ENCODE data around the gene MRFAP1L1.

The MRFAP1L1 gene

DNA sequence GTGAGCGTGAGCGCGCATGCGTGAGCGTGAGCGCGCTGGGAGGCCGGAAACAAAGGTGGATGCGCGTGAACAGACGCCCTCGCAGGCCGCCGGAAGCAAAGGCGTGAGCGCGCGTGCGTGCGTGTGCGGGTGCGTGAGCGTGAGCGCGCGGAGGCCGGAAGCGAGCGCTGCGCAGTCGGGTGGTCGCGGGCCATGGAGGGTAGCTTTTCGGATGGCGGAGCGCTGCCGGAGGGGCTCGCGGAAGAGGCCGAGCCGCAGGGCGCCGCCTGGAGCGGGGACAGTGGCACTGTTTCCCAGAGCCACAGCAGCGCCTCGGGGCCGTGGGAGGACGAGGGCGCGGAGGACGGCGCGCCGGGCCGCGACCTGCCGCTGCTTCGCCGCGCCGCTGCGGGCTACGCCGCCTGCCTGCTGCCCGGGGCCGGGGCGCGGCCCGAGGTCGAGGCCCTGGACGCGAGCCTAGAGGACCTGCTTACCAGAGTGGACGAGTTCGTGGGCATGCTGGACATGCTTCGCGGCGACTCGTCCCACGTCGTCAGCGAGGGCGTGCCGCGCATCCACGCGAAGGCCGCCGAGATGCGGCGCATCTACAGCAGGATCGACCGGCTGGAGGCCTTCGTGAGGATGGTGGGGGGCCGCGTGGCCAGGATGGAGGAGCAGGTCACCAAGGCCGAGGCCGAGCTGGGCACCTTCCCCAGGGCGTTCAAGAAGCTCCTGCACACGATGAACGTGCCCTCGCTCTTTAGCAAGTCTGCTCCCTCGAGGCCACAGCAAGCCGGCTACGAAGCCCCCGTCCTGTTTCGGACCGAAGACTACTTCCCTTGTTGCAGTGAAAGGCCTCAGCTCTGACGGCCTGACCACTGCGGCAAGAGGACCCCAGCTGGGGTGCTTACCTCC, 6.6 kb upstream of the MRFAP1L1 start, which contains the start of gene BLOC1S4:
TSS of gene BLOC1S4 (plus strand) at position 157 of the 894 bp plus-strand sequence. CDS start at position 193, 36 bp downstream.
- DNase-seq (ENCODE audit: low read depth in 2 of 2): peak; percentile 80 to 84

- no peak for DNase-seq (ENCODE audit: low read depth in 2 of 2)
Observed at GRCh38 chr4:6715704-6716017, 6.0 kb upstream of the MRFAP1L1 start.

DNA sequence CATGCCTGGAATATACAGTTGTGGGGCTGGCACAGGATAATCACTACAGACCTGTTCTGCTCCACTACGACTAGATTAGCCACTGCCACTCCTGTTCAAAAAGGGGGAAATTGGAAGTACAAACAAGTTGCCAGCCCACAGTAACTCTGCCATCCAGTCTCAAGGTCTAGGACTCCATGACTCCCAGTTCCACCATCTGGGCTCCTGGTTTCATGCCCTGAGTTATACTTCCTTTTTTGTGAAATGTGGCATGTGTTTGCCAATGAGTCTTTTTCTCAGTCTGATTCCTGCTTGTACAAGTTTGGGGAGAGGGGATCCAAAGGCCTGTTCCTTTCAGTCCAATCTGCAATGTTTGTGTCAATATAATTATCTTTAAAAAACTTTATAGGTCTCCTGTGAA, 5.3 kb upstream of the MRFAP1L1 start:
- no peak for DNase-seq (ENCODE audit: low read depth in 2 of 2)

- DNase-seq (ENCODE audit: low read depth in 2 of 2): no peak
Observed at GRCh38 chr4:6710996-6711395, 1.3 kb upstream of the MRFAP1L1 start.

- DNase-seq (ENCODE audit: low read depth in 2 of 2): no peak
Observed at GRCh38 chr4:6710282-6710681, 617 bp upstream of the MRFAP1L1 start.

GRCh38 chr4:6706173-6706572, 3.5 kb downstream of the MRFAP1L1 start:
- DNase-seq (ENCODE audit: low read depth in 2 of 2): no peak

- no peak for DNase-seq (ENCODE audit: low read depth in 2 of 2)
Observed at GRCh38 chr4:6705646-6706045, 4.0 kb downstream of the MRFAP1L1 start.

DNA sequence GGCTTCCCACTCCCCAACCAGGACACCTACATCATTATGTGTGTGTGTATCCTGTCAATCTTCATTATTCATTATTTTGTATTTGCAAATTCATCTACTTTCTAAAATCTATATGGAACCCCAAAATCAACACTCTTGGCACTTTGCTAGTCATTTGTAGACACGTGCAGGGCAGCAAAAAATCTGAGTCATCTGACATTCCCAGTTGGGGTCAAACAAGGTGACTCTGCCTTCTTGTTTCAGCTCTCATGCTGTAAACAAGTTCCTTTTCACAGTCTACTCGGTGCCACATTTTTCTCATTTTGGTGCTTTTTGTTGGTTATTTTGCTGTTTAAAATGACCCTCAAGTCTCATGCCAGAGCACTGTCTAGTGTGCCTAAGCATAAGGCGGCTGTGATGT, 5.9 kb downstream of the MRFAP1L1 start:
- no peak for DNase-seq (ENCODE audit: low read depth in 2 of 2)

DNA sequence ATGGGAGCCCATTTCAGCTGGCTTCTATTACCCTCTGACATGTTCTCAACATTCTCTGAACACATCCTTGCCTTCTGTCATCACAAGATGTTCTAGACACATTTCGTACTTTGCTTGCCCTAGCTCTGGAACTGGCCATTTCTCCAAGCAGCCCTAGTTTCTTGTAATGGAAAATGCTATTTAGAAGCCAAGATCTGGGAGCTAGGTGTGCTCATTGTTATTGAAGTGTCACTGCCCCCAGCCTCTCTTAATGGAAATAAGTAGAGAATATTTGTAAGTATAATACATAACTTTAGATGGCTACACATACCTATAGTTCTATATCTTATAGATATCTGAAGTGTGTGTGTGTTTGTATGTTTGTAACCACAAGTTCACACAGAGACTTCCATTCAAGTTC, 6.9 kb downstream of the MRFAP1L1 start:
- DNase-seq (ENCODE audit: low read depth in 2 of 2): no peak

DNA sequence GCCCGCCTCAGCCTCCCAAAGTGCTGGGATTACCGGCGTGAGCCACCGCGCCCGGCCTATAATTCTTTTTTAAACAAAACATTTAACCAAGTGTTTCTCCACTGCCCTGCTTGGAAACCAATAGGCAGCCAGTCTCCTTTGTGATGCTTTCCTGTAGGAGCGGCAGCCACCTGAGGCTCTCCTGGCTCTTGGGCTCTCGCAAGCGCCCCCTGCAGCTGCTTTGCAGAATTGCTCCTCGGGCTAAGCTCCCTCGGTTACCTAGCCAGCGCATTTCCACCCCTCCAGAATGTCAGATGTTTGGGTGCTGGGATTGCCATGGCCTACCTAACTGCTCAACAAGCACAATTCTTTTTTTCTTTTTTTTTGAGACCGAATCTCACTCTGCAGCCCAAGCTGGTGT, 8.3 kb downstream of the MRFAP1L1 start:
- peak in 1 of 2 donors; percentile 47 for DNase-seq (ENCODE audit: low read depth in 2 of 2)

DNA sequence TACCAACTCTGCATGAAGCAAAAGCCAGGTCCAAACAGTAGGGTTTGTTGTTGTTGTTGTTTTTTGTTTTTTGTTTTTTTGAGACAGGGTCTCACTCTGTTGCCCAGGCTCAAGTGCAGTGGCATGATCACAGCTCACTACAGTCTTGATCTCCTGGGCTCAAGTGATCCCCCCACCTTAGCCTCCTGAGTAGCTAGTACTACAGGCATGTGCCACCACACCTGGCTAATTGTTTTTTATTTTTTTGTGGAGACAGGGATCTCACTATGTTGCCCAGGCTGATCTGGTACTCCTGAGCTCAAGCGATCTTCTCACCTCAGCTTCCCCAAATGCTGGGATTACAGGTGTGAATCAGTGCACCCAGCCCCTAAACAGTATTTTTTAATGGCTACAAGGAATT, 9.8 kb downstream of the MRFAP1L1 start:
- DNase-seq (ENCODE audit: low read depth in 2 of 2): no peak

GRCh38 chr4:6699388-6699787, 10.3 kb downstream of the MRFAP1L1 start:
- no peak for DNase-seq (ENCODE audit: low read depth in 2 of 2)

GRCh38 chr4:6697131-6697530, 12.5 kb downstream of the MRFAP1L1 start:
- no peak for DNase-seq (ENCODE audit: low read depth in 2 of 2)

DNA sequence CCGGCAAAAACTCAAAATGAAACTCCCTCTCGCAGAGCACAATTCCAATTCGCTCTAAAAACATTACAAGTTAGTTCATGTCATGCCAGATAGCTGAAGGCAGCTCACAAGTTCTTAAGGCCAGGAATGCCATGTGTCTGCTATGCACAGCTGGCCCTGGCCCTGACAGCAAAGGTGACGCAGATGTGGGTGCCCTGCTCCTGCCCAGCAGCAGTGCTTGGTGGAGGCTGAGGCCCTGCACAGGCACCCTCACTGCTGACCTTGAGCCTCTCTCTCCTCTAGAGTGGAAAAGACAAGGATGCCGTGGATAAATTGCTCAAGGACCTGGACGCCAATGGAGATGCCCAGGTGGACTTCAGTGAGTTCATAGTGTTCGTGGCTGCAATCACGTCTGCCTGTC, 13.1 kb downstream of the MRFAP1L1 start:
- DNase-seq (ENCODE audit: low read depth in 2 of 2): no peak

- no peak for DNase-seq (ENCODE audit: low read depth in 2 of 2)
Observed at GRCh38 chr4:6695660-6696610, 13.7 kb downstream of the MRFAP1L1 start.

DNA sequence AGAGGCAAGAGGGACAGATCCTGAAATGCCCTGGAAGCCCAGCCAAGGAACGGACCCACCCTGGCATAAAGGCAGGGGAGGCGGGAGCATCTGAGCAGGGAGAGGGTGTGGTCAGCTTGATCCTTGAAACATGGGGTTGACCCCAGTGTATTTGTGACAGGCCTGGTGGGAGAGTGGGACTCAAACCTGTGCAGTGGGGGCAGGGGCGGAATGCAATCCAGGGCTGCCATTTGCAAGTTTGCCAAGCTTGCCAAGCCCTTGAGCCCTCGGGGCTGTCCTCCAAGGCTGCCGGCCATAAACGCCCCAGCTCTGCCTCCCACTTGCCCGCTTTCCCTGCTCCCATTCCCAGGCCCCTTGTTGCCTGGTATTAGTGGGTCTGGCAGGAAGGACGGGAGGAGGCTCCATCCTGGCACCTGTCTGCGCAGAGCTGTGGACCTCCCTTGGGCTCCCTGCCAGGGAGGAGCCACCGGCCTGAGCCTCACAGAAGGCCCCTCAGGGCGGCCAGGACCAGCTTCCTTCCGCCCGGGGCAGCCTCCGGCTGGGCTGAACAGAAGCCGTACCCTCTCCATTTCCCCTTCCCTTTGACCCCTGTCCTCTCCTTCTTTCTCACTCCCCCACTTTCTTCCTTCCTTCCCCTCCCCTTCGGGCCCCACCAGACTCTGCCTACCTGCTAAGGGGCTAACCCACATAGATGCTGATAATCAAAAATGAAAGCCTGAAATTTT, 15.3 kb downstream of the MRFAP1L1 start:
- DNase-seq (ENCODE audit: low read depth in 2 of 2): no peak

GRCh38 chr4:6693231-6694176, 16.2 kb downstream of the MRFAP1L1 start, which contains the start of gene S100P:
Gene S100P, plus strand, starts transcription at chr4:6693878. Its CDS starts 55 bp downstream, at chr4:6693933.
- DNase-seq (ENCODE audit: low read depth in 2 of 2): no peak

DNA sequence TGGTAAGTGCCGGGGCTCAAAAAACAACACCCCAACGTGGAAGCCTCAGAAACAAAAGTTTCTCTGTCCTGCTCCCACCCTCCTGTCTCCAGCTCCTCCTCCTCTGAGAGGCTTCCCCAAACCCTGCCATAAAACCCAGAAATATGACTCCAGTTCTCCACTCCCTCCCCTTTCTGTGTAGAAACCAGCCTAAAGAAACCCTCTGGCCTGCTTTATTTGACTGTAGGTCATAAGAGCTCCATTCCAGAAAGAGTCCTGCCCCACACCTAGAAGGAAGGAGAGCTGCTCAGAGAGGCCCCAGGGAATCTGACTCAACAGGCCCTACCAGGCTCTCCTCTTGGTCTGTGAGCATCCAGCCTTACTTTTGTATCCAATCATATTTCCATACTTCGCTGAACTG, 16.9 kb downstream of the MRFAP1L1 start:
- DNase-seq (ENCODE audit: low read depth in 2 of 2): no peak

DNA sequence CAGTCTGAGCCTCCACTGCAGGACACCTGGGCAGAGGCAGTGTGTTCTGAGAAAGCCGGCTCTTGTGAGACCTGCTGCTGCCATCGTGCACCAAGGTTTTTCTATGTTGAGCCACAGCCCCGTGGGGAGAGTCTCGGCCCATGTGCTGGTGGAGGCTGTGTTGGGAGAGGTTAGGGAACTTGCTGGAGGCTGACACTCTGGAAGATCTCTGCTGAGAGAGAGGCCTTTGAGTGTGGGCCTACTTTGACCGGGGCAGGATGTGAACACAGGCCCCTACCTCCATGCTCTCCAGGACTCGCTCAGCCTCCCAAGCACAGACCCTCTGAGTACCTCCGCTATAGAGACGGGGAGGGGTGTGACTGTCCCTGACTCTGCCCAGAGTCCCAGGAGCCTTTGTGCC, 17.3 kb downstream of the MRFAP1L1 start:
- DNase-seq (ENCODE audit: low read depth in 2 of 2): no peak

DNA sequence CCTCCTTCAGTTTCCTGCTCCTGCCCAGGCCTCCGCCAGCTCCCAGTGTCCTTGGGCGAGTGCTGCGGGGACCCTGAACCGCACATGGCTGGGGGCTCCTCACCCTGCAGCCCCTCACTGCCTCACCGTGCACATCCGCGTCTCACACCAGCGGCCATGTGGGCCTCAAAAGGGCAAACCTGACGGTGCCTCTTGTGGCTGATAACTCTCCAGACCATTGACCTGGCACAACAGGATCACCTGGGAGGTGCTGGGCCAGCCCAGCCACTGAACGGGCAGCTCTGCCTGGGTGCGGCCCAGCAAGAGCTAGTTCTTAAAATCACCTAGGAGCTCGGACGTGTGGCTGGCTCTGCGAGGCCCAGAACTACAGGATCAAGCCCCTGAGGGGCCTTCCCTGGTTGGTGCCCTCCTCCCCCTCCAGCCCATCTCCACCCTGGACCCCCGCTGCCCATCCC, 20.1 kb downstream of the MRFAP1L1 start:
- no peak for DNase-seq (ENCODE audit: low read depth in 2 of 2)

Measured in stimulated activated CD8-positive, alpha-beta memory T cell treated with anti-CD3 and anti-CD28 coated beads, Interleukin-2, amount 100 ng/mL, for 48 hours (primary cell).